ENCODE data around the gene NRXN3.

Gene NRXN3

GRCh38 chr14:79598339-79598738 is 1428.2 kb downstream of the NRXN3 start:
- H3K27ac Mint-ChIP-seq: no peak overlapping the region
- no peak for DNase-seq (ENCODE audit: low spot score)
- no peaks in the 10 kb centered on the region for H3K4me1 Mint-ChIP-seq (ENCODE audit: low read depth)
- peaks cover 4% of the 10 kb centered on the region for H3K9me3 Mint-ChIP-seq
- H3K4me3 Mint-ChIP-seq: no peak overlapping the region
- no peaks in the 10 kb centered on the region for H3K36me3 Mint-ChIP-seq (ENCODE audit: low read depth)
- H3K27me3 Mint-ChIP-seq (ENCODE audit: low read depth): no peaks in the 10 kb centered on the region

GRCh38 chr14:79599239-79599638 is 1429.1 kb downstream of the NRXN3 start:
- Mint-ChIP-seq H3K27me3 (ENCODE audit: low read depth) (no peaks in the 10 kb centered on the region), H3K9me3 (no peaks in the 10 kb centered on the region)
- no peak for DNase-seq (ENCODE audit: low spot score)

GRCh38 chr14:79600406-79600805 is 1430.2 kb downstream of the NRXN3 start:
- Mint-ChIP-seq H3K27ac (no peak overlapping the region), H3K4me3 (no peak overlapping the region), H3K27me3 (ENCODE audit: low read depth) (no peaks in the 10 kb centered on the region), H3K36me3 (ENCODE audit: low read depth) (no peaks in the 10 kb centered on the region), H3K9me3 (no peaks in the 10 kb centered on the region), H3K4me1 (ENCODE audit: low read depth) (no peaks in the 10 kb centered on the region)
- no peak for DNase-seq (ENCODE audit: low spot score)

More at GRCh38 chr14:79599239-79599638, 1429.1 kb downstream of the NRXN3 start:
- Mint-ChIP-seq H3K4me1 (ENCODE audit: low read depth) (no peaks in the 10 kb centered on the region), H3K27ac (no peak overlapping the region), H3K4me3 (no peak overlapping the region), H3K36me3 (ENCODE audit: low read depth) (no peaks in the 10 kb centered on the region)

GRCh38 chr14:79601579-79601978 is 1431.4 kb downstream of the NRXN3 start:
- Mint-ChIP-seq H3K4me3 (no peak overlapping the region), H3K9me3 (no peaks in the 10 kb centered on the region), H3K27ac (no peak overlapping the region), H3K36me3 (ENCODE audit: low read depth) (no peaks in the 10 kb centered on the region), H3K4me1 (ENCODE audit: low read depth) (no peaks in the 10 kb centered on the region), H3K27me3 (ENCODE audit: low read depth) (no peaks in the 10 kb centered on the region)
- DNase-seq (ENCODE audit: low spot score): no peak

- Mint-ChIP-seq H3K36me3 (ENCODE audit: low read depth) (no peaks in the 10 kb centered on the region), H3K27ac (no peak overlapping the region), H3K4me3 (no peak overlapping the region), H3K4me1 (ENCODE audit: low read depth) (no peaks in the 10 kb centered on the region), H3K9me3 (no peaks in the 10 kb centered on the region), H3K27me3 (ENCODE audit: low read depth) (no peaks in the 10 kb centered on the region)
- no peak for DNase-seq (ENCODE audit: low spot score)
Measured at GRCh38 chr14:79602045-79602444, 1431.9 kb downstream of the NRXN3 start.

GRCh38 chr14:79602742-79603141 is 1432.6 kb downstream of the NRXN3 start:
- H3K27ac Mint-ChIP-seq: no peak overlapping the region

GRCh38 chr14:79605849-79606248 is 1435.7 kb downstream of the NRXN3 start:
- no peaks in the 10 kb centered on the region for H3K36me3 Mint-ChIP-seq (ENCODE audit: low read depth)
- H3K4me3 Mint-ChIP-seq: no peak overlapping the region
- H3K27me3 Mint-ChIP-seq (ENCODE audit: low read depth): no peaks in the 10 kb centered on the region
- DNase-seq (ENCODE audit: low spot score): no peak
- no peaks in the 10 kb centered on the region for H3K4me1 Mint-ChIP-seq (ENCODE audit: low read depth)
- peaks cover 5% of the 10 kb centered on the region for H3K9me3 Mint-ChIP-seq
- no peak overlapping the region for H3K27ac Mint-ChIP-seq

More at GRCh38 chr14:79602742-79603141, 1432.6 kb downstream of the NRXN3 start:
- Mint-ChIP-seq H3K4me3 (no peak overlapping the region), H3K36me3 (ENCODE audit: low read depth) (no peaks in the 10 kb centered on the region), H3K4me1 (ENCODE audit: low read depth) (no peaks in the 10 kb centered on the region), H3K27me3 (ENCODE audit: low read depth) (no peaks in the 10 kb centered on the region), H3K9me3 (no peaks in the 10 kb centered on the region)
- no peak for DNase-seq (ENCODE audit: low spot score)

- Mint-ChIP-seq H3K27me3 (ENCODE audit: low read depth) (no peaks in the 10 kb centered on the region), H3K36me3 (ENCODE audit: low read depth) (no peaks in the 10 kb centered on the region), H3K4me3 (no peak overlapping the region), H3K27ac (no peak overlapping the region), H3K4me1 (ENCODE audit: low read depth) (no peaks in the 10 kb centered on the region), H3K9me3 (peaks cover 5% of the 10 kb centered on the region)
- no peak for DNase-seq (ENCODE audit: low spot score)
Measured at GRCh38 chr14:79608446-79608845, 1438.3 kb downstream of the NRXN3 start.

GRCh38 chr14:79613625-79614024 is 1443.5 kb downstream of the NRXN3 start:
- no peaks in the 10 kb centered on the region for H3K36me3 Mint-ChIP-seq (ENCODE audit: low read depth)
- no peak overlapping the region for H3K27ac Mint-ChIP-seq
- DNase-seq (ENCODE audit: low spot score): no peak
- no peak overlapping the region for H3K4me3 Mint-ChIP-seq
- no peaks in the 10 kb centered on the region for H3K27me3 Mint-ChIP-seq (ENCODE audit: low read depth)
- peaks cover 16% of the 10 kb centered on the region for H3K9me3 Mint-ChIP-seq
- H3K4me1 Mint-ChIP-seq (ENCODE audit: low read depth): no peaks in the 10 kb centered on the region

- Mint-ChIP-seq H3K27me3 (ENCODE audit: low read depth) (no peaks in the 10 kb centered on the region), H3K4me1 (ENCODE audit: low read depth) (no peaks in the 10 kb centered on the region), H3K27ac (no peak overlapping the region), H3K9me3 (peaks cover 20% of the 10 kb centered on the region), H3K4me3 (no peak overlapping the region), H3K36me3 (ENCODE audit: low read depth) (no peaks in the 10 kb centered on the region)
- DNase-seq (ENCODE audit: low spot score): no peak
Measured at GRCh38 chr14:79614448-79614847, 1444.3 kb downstream of the NRXN3 start.

- Mint-ChIP-seq H3K4me3 (no peak overlapping the region), H3K4me1 (ENCODE audit: low read depth) (no peaks in the 10 kb centered on the region)
Measured at GRCh38 chr14:79627058-79627457, 1456.9 kb downstream of the NRXN3 start.

GRCh38 chr14:79629411-79630287 is 1459.5 kb downstream of the NRXN3 start:
- H3K9me3 Mint-ChIP-seq: peaks cover 12% of the 10 kb centered on the region
- H3K36me3 Mint-ChIP-seq (ENCODE audit: low read depth): no peaks in the 10 kb centered on the region

More at GRCh38 chr14:79627058-79627457, 1456.9 kb downstream of the NRXN3 start:
- Mint-ChIP-seq H3K27ac (no peak overlapping the region), H3K36me3 (ENCODE audit: low read depth) (no peaks in the 10 kb centered on the region), H3K9me3 (peaks cover 6% of the 10 kb centered on the region), H3K27me3 (ENCODE audit: low read depth) (no peaks in the 10 kb centered on the region)
- DNase-seq (ENCODE audit: low spot score): no peak

GRCh38 chr14:79630288-79630960 is 1460.3 kb downstream of the NRXN3 start:
- no peaks in the 10 kb centered on the region for H3K27me3 Mint-ChIP-seq (ENCODE audit: low read depth)
- DNase-seq (ENCODE audit: low spot score): no peak
- no peaks in the 10 kb centered on the region for H3K36me3 Mint-ChIP-seq (ENCODE audit: low read depth)
- H3K4me3 Mint-ChIP-seq: no peak overlapping the region
- peaks cover 12% of the 10 kb centered on the region for H3K9me3 Mint-ChIP-seq
- H3K27ac Mint-ChIP-seq: no peak overlapping the region
- H3K4me1 Mint-ChIP-seq (ENCODE audit: low read depth): no peaks in the 10 kb centered on the region

More at GRCh38 chr14:79629411-79630287, 1459.5 kb downstream of the NRXN3 start:
- no peak overlapping the region for H3K4me3 Mint-ChIP-seq
- DNase-seq (ENCODE audit: low spot score): no peak
- H3K27ac Mint-ChIP-seq: no peak overlapping the region
- no peaks in the 10 kb centered on the region for H3K4me1 Mint-ChIP-seq (ENCODE audit: low read depth)
- no peaks in the 10 kb centered on the region for H3K27me3 Mint-ChIP-seq (ENCODE audit: low read depth)

GRCh38 chr14:79631276-79631675 is 1461.1 kb downstream of the NRXN3 start:
- no peaks in the 10 kb centered on the region for H3K27me3 Mint-ChIP-seq (ENCODE audit: low read depth)
- DNase-seq (ENCODE audit: low spot score): no peak
- H3K9me3 Mint-ChIP-seq: peaks cover 12% of the 10 kb centered on the region
- H3K4me1 Mint-ChIP-seq (ENCODE audit: low read depth): no peaks in the 10 kb centered on the region
- no peaks in the 10 kb centered on the region for H3K36me3 Mint-ChIP-seq (ENCODE audit: low read depth)
- H3K4me3 Mint-ChIP-seq: no peak overlapping the region
- no peak overlapping the region for H3K27ac Mint-ChIP-seq
